Caki2 (cell line): ENCODE results near the gene MAPKAPK3. TPM values are rescaled to one million over a fixed set of nuclear protein-coding genes. Genes with fewer than 3 reads are reported as not detected.

ENCODE experiments used
- DNase-seq: peaks from one replicate; pipeline ENCODE4 v3.0.0-alpha.2; 2015; ENCODE audit warnings: low read depth
- in situ Hi-C: cut with HindIII; loops from 2 replicates; pipeline ENCODE4 v1.10.0; 2016; ENCODE audit warnings: low sequenced_read_pairs, low pct_unique_long_range_greater_than_20kb, mixed read lengths
- total RNA-seq: library from RNA; depleted of rRNA; stranded (reverse); fragments of >200 nt; shearing (Covaris generic); gene quantifications from 2 replicates; pipeline ENCODE4 v1.2.3, GENCODE V29; 2014; ENCODE audit warnings: low replicate concordance; rRNA removed

The MAPKAPK3 gene
- total RNA-seq: 172 and 238 TPM in 2 replicates

DNA sequence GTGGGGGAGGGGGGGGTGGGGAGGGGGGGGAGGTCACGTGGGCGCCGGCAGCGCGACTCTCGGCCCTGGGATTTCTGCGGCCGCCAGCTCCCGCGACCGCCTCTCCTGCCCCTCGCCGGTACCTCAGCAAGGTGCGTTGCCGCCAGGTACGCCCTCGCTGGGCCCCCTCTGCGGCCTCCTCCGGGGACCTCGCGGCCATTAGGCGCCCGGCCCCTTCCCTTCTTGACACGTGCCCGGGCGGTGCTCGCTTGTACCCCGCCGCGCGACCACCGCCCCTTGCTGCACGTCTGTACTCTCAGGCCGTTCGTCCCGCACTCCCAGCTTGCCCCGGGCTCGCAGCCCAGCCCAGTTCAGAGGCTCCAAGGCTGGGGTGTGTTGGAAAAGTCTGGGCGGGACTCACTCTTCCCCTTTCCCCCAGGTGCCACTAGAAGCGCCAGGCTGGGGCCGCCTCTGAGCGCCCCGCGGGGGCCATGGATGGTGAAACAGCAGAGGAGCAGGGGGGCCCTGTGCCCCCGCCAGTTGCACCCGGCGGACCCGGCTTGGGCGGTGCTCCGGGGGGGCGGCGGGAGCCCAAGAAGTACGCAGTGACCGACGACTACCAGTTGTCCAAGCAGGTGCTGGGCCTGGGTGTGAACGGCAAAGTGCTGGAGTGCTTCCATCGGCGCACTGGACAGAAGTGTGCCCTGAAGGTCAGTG, at the start of gene MAPKAPK3:
Gene MAPKAPK3, plus strand, starts transcription at position 56 of the 696 bp plus-strand sequence. Its CDS starts 415 bp downstream, at position 471.
- in situ Hi-C loops: no loop called here
- DNase-seq: peak; percentile 46

DNA sequence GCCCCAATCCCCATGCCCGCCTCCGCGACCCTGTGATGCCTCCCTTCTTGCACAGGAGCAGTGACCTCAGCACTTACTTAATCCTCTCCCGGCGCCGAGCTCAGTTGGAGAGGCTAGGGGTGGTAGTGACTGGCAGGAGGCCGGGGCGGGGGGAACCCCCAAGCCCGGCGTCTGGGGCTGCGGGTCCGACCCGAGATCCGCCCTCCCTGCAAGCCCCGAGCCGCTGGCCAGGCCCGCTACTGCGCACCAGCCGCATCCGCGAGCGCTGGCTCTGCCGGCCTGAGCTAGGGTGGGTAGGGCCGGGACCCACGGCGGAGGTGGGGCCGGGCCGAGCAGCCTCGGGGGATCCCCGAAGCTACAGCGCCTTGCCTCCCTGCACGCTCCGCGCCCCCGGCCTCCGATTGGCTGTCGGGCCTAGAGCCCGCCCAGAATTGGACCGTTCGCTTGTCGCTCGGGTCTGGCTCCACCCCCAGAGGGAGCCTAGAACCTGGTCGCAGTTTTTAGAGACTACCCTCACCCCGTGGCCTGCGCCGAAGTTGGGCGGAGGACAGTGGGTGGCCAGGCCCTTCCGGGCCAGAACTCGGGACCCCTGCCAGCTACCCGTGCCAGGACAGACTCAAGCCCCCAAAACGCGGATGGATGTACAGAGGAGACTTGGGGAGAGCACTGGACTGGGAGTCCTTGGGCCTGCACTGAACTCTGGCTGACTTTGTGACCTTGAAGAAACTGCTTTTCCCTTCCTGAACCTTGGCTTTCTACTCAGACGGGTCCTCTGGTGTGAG, 49.4 kb upstream of the MAPKAPK3 start, which contains the start of gene C3orf18:
Gene C3orf18, minus strand, starts transcription at position 362 of the 782 bp plus-strand sequence. CDS start 2,048 bp downstream, outside the sequence.
- peak; percentile 60 for DNase-seq
- in situ Hi-C loops: no loop called here

DNA sequence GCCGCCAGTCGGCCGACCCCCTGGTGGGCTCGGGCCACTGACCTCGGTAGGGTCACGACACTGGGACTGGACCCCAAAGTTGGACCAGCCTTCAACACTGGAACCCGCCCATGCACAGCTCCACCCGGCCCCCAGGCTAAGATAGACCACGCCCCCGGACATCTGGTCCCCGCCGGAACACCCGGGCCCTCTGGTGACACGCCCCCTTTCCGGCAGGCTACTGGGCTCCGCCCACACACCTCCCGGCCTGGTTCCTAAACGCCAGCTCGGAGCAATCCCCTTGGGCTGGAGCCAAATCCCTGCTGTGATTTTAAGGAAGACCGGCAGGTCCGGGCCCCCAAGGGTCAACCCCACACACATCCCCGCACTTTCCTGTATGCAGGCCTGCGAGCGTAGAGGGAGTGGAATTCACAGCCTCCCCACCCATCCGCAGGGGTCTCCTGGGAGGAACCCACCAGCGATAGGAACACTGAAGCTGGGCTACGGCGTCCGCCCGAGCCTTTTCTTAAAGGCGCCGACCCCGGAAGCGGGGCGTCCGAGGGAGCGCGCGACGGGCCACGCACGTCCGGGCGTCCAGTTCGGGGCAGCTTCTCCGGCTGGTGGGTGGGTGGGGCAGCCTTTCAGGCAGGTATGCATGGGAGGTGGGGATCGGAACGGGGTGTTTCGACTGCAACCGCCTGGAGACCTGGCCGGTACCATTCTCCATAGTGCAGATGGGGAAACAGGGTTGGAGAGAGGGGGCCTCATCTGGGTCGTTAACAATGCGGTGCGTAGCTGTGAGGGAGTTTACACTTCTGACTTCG, 47.8 kb upstream of the MAPKAPK3 start, which contains the start of gene HEMK1:
Gene HEMK1, plus strand, starts transcription at position 576 of the 803 bp plus-strand sequence. CDS start 1,583 bp downstream, outside the sequence.
- in situ Hi-C loops: no loop called here
- DNase-seq: peak; percentile 88

DNA sequence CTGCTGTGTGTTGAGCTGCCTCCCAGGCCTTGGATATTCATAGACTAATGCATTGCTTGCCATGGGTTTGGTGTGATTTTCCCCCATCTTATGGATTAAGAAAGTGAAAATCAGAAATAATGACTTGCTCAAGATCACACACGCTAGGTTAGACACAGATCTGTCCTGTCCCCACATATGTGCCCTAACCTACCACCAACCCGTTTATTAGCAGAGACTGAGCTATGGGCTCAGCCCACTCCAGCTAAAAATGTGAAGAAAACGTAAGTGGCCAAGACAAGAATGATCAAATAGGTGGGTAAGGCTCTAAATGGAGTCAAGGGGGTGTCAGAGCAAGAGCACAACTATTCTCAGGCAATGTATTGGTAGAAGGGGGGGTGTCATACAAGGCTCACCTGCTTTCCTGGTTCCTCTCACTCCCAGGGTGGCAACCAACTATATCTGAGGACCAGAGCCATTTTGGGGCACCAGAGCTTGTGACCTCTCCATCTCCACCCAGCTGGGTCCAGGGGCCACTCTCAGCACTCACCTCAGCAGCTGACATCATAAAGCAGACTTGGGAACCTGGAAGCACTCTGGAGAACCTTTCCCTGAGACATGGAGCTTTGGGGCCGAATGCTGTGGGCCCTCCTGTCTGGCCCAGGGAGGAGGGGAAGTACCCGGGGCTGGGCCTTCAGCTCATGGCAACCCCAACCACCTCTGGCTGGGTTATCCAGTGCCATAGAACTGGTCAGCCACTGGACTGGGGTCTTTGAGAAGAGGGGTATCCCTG, 46.3 kb upstream of the MAPKAPK3 start:
- in situ Hi-C loops: no loop called here
- DNase-seq: no peak

DNA sequence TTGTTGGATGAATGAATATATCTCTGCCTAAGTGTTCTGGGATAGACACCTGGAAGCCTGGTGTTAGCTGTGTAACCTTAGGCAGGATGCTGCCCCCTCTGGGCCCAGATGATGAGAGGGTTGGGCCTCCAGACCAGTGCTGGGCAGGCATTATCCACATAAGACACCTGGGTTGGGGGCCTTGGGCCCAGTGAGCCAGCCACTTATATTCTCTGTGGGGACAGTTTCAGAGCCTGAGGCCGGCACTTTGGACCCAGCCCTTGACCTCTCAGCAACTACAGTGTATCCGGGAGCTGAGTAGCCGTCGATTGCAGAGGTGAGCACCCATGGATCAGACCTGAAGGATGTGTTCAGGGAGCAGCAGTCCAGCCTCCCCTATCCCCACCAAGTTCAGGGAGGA, 45.5 kb upstream of the MAPKAPK3 start:
- in situ Hi-C loops: no loop called here
- no peak for DNase-seq

DNA sequence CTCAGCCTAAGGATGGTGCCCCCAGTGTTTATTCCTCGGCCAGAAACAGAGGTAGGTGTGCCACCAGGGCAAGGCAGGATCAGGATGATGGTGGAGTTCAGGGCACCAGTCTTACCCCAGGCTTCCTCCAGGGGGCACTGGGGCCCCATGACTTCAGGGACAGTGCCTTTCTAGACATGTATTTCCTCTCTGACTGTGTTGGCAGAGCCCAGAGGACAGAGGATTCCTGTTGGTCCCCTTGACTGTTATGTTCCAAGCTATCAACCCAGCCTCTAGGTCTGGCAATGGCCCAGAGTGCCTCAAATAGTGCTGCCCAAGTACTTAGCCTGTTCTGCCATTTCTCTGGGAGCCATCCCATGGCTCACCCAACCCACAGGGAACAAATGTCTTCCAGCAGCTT, 44.8 kb upstream of the MAPKAPK3 start:
- DNase-seq: peak; percentile 46
- in situ Hi-C loops: no loop called here

DNA sequence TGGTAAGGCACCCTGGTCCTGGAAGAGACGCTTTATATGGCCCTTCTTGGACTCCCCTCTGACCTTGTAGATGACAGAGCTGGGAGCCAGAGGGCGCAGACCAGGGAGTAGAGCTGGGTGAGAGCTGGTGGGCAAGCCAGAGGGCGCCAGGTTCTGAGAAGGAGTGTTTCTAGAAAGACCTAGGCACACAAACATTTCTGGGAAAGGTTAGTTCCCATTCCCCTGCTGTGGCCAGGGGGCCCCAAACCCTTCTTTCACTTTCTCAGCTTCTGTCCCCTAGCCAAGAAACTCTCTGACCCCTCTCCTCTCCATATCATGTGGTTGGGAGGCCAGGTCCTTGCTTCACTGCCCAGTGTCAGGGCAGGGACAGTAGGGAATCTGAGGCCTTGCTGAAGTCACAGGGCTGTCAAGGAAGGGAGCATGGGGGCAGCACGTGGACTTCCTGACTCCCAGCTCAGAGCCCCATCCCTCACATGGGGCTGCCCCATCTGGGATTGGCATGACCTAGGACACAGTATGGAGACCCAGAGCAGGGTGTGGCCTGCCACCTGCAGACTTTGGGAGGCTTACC, 44.1 kb upstream of the MAPKAPK3 start:
- DNase-seq: no peak
- in situ Hi-C loops: no loop called here

DNA sequence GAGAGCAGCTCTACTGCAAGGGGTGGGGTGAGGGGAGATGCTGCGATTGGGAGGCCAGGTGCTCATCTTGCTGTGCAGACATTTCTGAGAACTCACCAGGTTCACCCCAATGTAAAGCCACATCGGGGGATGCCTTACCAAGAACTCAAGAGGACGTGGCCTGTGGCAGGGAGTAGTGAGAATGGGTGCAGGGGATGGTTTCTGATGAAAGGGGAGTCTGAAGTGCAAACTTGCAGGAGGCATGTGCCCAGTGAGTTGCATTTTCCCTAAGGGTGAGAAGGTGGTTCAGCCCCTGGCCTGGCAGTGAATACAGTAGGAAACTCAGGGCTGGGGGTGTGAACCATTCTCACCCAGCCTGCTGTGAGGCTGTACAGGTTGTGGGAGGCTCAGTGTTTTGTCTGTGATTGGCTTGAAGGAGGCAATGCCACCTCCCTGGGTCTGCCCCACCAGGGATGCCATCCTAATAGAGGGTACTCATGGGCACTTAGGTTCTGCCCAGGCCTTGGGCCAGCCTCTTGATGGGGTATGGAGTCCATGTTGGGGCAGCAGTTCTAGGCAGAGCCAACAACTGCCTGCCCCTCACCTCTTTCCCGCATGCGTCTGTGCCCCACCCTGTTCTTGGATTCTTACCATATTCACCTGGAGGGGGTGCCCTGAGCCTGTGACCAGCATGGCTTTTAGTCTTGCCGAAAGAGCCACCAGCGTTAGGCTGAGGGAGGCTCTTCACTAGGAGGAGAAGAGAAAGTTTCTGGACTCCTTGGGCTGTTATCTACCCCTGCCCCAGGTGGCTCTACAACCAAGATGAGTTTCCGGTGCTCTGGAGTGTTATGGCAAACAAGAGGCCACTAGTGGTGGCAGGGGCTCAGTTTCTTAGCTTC, 43.1 kb upstream of the MAPKAPK3 start:
- in situ Hi-C loops: no loop called here

DNA sequence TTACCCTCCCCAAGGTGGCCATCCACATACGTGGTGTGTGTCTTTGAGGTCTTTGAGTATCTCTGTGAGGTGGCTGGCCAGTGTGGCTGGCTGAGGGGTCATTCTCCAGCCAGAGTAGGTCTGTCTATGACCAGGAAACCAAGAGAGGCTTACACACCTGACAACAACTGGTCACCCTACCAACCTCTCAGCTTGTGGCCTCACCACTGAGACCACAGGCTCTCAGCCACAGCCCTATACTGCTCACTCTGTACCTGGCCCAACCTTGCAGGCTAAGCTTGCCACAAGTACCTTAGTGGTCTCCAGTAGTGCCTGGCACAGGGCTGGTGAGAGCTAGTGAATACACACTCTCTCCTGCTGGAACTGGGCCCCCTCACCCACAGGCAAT, 42.5 kb upstream of the MAPKAPK3 start:
- DNase-seq: no peak
- in situ Hi-C loops: no loop called here

More for the DNA sequence above, 43.1 kb upstream of the MAPKAPK3 start:
- DNase-seq: no peak

DNA sequence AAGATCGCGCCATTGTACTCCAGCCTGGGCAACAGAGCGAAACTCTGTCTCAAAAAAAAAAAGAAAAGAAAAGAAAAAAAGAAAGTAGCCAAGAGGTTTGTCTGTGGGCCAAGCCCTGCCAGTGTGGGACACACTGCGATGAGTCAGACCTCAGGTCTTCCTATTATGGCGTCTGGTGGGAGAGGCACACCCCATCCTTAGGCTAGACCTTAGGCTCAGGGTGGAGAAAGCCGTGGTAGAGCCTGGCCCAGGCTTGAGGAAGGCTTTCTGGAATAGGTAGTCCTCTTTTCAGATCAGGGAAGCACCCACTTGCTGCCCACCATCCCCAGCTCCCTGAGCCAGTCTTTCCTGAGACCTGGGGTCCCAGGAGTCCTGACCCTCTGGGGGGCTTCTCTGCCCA, 41.6 kb upstream of the MAPKAPK3 start:
- in situ Hi-C loops: no loop called here
- DNase-seq: no peak

DNA sequence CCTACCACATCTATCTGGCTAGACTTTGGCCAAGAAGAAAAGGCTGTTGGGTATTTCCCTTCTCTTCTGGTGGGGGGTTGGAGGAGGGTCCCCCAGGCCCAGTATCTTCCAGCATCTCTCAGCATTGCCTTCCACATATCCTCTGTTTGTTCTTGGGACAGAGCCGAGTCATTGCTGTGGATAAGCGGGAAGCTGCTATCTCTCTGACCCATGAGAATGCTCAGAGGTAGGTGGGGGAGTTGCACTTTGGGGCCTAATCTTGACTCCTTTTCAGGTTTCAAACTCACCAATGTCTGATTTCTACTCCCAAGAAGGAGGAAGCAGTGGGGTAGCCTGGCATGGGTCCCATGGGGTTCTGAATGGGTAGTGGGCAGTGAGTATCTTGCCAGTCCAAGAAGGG, 39.6 kb upstream of the MAPKAPK3 start:
- no peak for DNase-seq
- in situ Hi-C loops: no loop called here

DNA sequence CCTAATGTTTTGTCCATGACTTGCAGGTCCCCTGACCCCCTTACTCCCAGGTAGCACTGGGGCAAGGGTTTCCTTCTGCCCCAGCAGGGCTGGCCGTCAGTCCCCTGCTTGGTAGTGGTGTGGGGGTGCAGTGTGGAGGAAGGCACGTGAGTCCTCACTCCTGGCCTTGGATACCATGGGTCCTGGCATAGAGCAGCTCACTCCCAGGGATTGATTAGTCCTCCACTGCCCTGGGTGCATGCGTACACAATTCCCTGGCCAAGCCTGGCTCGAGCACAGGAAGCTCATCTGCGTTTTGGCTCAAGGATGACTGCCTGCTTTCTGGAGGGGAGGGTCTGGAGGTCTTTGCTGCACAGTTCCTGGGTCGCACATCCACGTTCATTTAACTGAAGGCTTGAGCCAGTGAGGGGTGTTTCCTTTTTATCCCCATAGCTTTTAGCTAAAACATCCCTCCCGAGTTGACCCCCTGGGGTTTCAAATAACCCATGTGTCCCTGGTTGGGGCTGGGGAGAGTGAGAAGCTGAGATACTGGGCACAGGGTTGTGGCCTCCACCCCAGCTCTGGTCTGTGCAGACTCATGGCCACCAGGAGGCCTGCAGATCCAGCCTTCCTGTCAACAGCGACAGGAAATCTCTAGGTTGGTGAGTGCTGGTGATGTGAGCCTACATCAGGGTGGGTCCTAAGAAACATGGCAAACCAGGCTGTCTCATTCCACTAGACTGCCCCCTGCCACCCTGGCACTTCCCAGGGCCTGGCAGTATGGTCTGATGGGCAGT, 36.1 kb upstream of the MAPKAPK3 start:
- no peak for DNase-seq
- in situ Hi-C loops: no loop called here

DNA sequence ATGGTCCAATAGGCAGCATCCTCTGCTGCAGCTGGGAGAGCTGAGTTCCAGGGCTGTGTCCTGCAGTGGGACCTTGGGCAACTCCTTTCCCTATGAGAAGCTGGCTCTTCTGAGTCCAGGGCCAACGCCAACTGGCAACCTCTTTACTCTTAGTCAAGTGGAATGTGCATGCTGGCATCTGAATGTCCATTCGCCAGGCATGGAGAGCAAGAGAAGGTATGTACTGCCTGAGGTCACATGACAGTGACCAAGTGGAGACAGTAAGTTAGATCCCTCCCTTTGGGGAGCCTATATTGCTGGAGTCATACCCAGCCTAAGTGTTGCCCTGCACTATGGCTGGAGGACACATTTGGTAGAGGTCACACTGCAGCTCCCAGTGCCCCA, 35.5 kb upstream of the MAPKAPK3 start:
- in situ Hi-C loops: no loop called here
- DNase-seq: no peak

DNA sequence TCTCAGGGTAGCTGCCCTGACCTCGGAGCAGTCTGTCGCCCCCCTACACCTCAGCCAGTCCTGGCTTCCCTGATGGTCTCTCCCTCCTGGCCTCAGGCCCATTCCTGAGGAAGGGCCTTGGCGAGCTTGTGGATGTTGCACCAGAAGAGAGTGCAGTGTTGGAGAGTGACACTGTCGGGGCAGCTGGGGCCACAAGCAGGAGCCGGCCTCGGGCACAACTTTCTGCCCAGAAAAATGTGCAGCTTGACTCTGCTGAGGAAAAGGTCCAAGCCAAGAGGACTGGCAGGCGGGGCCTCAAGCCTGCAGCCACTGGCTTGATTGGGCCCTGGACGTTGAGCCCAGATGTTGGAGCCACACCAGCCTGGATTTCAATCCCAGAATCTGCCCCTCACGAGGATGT, 34.9 kb upstream of the MAPKAPK3 start:
- DNase-seq: no peak
- in situ Hi-C loops: no loop called here

DNA sequence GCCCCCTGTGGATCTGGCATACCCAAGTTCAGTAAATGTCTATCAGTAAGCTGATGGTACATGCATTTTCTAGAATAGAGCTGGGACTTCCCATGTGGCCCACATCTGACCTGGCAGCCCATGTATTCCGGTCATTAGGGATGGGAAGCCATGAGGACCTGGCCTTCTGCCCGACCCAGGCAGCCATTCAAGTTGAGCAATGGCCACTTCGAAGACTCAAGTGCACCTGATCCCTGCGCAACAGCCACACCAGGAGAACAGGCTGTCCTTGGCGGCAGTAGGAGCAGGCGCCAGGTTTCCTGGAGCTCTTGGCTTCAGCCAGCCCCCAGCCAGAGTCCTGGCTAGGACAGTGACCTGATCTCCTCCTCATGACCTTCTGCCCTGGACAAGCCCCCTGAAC, 33.1 kb upstream of the MAPKAPK3 start:
- in situ Hi-C loops: no loop called here
- no peak for DNase-seq

DNA sequence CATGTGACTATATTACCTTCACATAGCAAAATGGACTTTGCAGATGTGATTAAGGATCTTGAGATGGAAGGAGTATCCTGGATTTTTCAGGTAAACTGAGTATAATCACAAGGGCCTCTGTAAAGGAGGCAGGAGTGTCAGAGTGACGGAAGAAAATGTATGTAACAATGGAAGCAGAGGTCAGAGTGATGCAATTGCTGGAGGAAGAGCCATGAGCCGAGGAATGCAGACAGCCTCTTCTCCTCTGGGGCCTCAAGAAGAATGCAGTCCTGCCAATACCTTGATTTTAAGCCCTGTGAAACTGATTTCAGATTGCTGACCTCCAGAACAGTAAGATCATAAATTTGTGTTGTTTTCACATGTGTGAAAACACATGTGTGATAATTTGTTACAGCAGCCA, 32.6 kb upstream of the MAPKAPK3 start:
- in situ Hi-C loops: no loop called here
- no peak for DNase-seq
